ENCODE measurements around the gene PNKD.

Gene PNKD

DNA sequence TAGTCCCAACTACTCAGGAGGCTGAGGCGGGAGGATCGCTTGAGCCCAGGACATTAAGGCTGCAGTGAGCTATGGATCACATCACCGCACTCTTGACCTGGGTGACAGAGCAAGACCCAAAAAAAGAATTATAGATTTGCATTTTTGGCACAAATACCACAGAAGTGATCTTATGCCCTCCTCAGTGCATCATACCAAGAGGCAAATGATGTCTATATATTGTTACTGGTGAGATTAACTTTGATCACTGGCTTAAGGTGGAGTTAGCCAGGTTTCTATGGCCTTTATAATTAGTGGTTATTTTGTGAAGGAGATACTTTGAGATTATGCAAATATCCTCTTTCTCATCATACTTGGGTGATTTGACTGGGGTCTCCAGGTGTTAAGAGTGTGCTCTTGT lies 64.2 kb downstream of the PNKD start:
- no peak for DNase-seq (ENCODE audit: low read depth in 1 of 2, low spot score in 1 of 2)

GRCh38 chr2:218340656-218341055 lies 70.3 kb downstream of the PNKD start:
- DNase-seq (ENCODE audit: low read depth in 1 of 2, low spot score in 1 of 2) = no peak

- DNase-seq (ENCODE audit: low read depth in 1 of 2, low spot score in 1 of 2) = no peak
Measured at GRCh38 chr2:218341381-218341780, 71.1 kb downstream of the PNKD start.

DNA sequence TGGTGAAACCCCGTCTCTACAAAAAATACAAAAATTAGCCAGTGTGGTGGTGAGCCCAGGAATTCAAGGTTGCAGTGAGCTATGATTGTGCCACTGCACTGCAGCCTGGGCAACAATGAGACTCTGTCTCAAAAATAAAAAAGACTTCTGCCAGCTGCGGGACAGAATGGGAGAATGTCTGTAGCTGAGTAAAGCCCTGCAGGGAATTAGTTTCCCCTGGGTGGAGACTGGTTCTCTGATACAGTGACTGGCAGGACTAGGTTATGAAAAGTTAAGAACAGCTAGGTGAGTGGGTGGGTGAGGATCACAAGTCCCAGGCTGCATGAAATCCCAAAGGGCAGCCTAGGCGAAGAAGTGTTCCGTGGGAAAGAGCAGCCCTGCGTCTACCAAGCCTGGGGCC lies 72.5 kb downstream of the PNKD start:
- no peak for DNase-seq (ENCODE audit: low read depth in 1 of 2, low spot score in 1 of 2)

DNA sequence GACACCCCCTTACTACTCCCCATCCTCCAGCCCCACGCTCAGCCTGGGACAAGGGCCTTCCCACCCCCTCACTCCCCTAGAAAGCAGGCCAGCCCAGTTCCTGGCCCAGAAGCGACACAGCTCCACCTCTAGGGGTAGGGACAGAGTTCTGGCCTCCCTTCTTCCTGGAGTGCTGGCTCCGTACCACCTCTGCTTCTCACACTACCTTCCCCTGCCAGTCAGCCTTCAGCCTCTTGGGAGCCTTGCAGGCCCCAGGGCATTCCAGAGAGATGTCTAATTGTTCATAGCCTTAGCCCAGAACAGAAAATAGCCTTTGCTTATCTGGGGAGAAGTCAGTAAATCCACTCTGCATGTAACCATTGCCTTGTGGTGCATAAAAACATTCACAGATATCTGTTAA lies 73.3 kb downstream of the PNKD start:
- no peak for DNase-seq (ENCODE audit: low read depth in 1 of 2, low spot score in 1 of 2)

DNA sequence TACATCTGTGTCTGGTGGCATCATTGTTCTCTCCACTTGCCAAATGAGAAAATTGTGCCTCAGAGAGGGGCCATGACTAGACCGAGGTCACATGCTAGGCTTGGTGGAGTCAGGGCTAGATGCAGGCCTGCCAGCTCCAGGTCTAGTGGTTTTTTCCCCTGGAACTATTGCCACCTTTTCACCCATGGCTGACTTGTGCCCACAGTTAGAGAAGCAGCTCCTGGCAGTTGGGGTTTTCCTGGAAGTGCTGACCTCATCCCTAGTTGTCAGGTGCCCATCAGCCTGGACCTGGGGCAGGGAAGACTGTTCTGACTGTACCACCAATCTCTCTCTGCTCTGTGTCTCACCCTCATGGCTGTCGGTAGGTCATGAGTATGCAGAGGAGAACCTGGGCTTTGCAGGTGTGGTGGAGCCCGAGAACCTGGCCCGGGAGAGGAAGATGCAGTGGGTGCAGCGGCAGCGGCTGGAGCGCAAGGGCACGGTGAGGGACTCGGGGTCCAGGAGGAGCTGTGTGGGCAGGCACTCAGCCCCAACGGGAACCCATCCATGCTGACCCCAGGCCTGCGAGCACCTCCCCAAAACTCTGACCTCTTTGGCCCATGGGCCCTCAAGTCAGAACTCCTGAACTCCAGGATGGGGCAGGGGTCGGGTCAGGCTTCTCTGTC lies 73.9 kb downstream of the PNKD start:
- no peak for DNase-seq (ENCODE audit: low read depth in 1 of 2, low spot score in 1 of 2)

DNA sequence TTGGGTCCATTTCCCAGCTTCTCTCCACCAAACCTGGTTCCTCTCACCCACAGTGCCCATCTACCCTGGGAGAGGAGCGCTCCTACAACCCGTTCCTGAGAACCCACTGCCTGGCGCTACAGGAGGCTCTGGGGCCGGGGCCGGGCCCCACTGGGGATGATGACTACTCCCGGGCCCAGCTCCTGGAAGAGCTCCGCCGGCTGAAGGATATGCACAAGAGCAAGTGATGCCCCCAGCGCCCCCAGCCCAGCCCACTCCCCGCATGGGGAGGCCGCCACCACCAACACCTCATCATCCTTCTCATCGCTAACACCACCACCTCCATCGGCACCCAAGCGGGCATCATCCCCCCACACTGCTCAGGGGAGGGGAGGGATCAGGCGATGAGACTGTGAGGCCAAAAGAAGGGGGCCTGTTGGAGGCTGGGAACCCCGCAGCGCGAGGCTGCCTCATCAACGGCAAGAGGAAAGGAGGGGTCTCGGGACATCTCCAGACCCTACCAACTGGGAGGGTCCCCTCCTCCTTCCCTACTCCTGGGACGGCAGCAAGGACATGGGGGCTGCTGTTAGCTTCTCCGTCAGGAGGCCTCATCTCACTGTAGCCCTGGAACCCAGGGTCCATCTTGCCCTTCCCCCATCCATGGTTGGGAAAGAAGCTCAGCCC lies 74.6 kb downstream of the PNKD start:
- DNase-seq (ENCODE audit: low read depth in 1 of 2, low spot score in 1 of 2) = no peak

- no peak for DNase-seq (ENCODE audit: low read depth in 1 of 2, low spot score in 1 of 2)
Measured at GRCh38 chr2:218345491-218346236, 75.3 kb downstream of the PNKD start.

GRCh38 chr2:218347172-218347571 lies 76.9 kb downstream of the PNKD start:
- DNase-seq (ENCODE audit: low read depth in 1 of 2, low spot score in 1 of 2) = no peak

DNA sequence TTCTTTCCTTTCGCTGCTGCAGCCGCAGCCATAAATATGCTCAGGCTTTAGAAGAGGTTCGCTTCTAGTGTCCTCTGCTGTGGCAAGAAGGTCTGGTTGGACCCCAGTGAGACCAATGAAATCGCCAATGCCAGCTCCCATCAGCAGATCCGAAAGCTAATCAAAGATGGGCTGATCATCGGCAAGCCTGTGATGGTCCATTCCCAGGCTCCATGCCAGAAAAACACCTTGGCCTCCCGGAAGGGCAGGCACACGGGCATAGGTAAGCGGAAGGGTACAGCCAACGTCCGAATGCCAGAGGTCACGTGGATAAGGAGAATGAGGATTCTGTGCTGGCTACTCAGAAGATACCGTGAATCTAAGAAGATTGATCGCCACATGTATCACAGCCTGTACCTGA lies 83.7 kb downstream of the PNKD start:
- no peak for DNase-seq (ENCODE audit: low read depth in 1 of 2, low spot score in 1 of 2)

- no peak for DNase-seq (ENCODE audit: low read depth in 1 of 2, low spot score in 1 of 2)
Measured at GRCh38 chr2:218354850-218355443, 84.6 kb downstream of the PNKD start.

- no peak for DNase-seq (ENCODE audit: low read depth in 1 of 2, low spot score in 1 of 2)
Measured at GRCh38 chr2:218357236-218358177, 87.2 kb downstream of the PNKD start.

- DNase-seq (ENCODE audit: low read depth in 1 of 2, low spot score in 1 of 2) = no peak
Measured at GRCh38 chr2:218360453-218360852, 90.1 kb downstream of the PNKD start.

DNA sequence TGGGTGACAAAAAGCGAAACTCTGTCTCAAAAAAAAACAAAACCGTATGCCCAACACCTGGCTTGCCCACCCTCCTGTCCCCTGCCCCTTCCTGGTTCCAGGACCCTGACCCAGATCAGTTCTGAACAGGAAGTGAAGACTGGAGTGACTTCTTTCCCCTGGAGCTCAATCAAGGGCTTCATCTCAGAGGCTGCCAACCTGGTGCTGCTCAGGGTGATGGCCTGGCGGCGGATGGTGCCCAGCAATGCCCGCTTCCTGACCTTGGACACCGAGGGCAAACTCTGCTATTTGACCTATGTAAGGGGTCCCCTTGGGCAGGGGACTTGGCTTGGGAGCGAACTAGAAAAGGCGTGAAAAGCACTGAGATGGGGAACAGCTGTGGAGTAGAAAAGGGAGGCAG lies 92.3 kb downstream of the PNKD start:
- DNase-seq (ENCODE audit: low read depth in 1 of 2, low spot score in 1 of 2) = no peak

- no peak for DNase-seq (ENCODE audit: low read depth in 1 of 2, low spot score in 1 of 2)
Measured at GRCh38 chr2:218363736-218364135, 93.4 kb downstream of the PNKD start.

DNA sequence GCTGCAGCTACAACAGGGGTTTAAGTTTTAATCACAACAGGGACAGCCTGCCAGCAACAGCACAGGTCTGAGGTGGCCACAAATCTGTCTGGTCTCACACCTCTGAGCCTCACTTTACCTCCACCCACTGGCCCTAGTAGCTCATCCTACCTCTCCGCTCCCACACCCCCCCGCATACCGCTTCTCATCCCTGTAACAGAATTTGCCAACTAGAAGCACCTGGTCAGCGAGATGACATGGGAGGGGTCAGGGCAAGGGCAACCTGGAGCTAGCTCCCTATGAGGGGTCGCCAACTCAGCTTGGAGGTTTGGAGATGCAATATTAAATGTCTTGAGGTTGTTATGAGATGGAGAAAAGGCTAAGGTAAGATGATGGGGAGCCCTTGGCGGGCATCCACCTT lies 93.9 kb downstream of the PNKD start:
- DNase-seq (ENCODE audit: low read depth in 1 of 2, low spot score in 1 of 2) = no peak

GRCh38 chr2:218366621-218367414 lies 96.5 kb downstream of the PNKD start:
- no peak for DNase-seq (ENCODE audit: low read depth in 1 of 2, low spot score in 1 of 2)

DNA sequence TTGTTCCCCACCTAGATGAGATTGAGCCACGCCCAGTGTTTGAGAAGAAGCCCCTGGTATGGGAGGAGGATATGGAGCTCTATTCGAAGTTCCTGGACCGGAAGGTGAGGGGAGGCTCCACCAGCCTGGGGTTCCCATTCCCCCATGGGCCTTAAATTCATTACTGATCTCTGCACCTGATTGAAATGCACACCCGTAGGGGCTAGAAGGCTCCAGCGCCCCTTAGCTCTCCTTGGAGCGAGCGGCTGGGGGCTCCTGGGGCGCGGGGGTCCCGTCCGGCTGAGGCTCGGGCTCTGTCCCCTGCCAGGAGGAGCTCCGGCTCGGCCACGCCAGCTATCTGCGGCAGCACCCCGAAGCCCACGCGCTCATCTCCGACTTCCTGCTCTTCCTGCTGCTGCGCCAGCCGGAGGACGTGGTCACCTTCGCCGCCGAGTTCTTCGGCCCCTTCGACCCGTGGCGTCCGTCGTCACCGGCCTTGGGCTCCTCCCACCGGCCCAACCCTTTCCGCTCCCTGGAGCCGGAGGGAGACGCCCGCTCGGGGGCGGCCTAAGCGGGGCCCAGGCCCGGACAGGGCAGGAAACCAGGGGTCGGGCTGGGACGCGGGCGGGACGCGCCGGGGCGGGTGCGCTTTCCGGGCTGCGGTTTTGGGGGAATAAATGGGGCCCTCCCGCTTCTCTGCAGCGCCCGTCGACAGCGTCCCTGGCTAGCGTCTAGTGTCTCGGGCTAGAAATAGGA lies 97.3 kb downstream of the PNKD start:
- peak; percentile 44 to 56 for DNase-seq (ENCODE audit: low read depth in 1 of 2, low spot score in 1 of 2)

DNA sequence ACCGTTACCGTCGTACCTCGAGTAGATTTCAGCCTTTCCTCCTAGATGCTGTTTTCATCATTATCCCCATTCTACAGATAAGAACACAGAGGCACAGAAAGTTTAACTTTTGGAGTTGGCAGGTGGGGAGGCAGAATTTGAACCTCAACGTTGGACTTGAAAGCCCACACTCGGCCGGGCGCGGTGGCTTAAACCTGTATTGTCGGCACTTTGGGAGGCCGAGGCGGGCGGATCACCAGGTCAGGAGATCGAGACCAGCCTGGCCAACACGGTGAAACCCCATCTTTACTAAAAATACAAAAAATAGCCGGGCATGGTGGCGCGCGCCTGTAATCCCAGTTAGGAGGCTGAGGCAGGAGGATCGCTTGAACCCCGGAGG lies 97.8 kb downstream of the PNKD start:
- no peak for DNase-seq (ENCODE audit: low read depth in 1 of 2, low spot score in 1 of 2)
